CD4-positive, alpha-beta T cell treated with Interleukin-6 for 4 hours (primary cell): ENCODE results near the gene MSTN.
"Not testable (repeated sequence)": the region's sequence is repeated elsewhere in the genome, so short reads cannot be mapped to it uniquely, and the experiment has no call there.

ENCODE experiments used
- DNase-seq: peaks from one replicate; pipeline ENCODE4 v3.0.0-alpha.2; 2020; ENCODE audit warnings: mixed read lengths

MSTN gene

DNA sequence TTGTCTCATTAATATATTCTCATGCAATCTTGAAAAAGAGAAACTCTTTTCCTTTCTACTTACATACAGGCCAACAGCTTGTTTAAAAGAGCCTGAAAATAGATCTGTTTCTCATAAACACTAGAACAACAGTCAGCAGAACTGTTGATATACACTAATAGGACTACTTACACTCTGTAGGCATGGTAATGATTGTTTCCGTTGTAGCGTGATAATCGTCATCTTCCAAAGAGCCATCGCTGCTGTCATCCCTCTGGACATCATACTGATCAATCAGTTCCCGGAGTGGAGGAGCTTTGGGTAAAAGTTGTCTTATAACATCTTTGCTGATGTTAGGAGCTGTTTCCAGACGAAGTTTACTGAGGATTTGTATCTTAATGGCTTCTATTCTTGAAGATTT lies 476 bp downstream of the MSTN start:
- DNase-seq, result no peak

DNA sequence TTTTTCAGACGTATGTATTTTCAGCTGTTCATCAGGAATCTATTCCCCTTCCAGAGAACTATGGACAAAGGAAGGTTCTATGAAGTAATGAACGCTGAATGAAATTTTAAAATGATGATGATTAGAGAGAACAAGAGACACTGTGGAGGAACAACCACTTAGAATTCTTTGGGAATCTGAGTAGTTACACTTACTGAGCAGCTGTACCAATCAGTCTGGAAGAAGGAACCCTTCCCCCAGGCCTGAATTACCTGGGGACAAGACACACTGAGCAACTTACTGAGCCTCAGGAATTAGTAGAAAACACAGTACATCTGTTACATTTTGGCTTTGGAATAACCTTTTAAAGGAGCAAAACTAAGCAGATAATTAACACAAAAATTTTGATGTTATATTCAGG lies 1.9 kb downstream of the MSTN start:
- DNase-seq, result no peak

DNA sequence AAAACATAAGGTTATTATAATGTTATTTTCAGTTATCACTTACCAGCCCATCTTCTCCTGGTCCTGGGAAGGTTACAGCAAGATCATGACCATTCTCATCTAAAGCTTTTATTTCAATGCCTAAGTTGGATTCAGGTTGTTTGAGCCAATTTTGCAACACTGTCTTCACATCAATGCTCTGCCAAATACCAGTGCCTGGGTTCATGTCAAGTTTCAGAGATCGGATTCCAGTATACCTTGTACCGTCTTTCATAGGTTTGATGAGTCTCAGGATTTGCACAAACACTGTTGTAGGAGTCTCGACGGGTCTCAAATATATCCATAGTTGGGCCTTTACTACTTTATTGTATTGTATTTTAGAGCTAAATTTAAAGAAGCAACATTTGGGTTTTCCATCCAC lies 2.5 kb downstream of the MSTN start:
- no peak for DNase-seq

DNA sequence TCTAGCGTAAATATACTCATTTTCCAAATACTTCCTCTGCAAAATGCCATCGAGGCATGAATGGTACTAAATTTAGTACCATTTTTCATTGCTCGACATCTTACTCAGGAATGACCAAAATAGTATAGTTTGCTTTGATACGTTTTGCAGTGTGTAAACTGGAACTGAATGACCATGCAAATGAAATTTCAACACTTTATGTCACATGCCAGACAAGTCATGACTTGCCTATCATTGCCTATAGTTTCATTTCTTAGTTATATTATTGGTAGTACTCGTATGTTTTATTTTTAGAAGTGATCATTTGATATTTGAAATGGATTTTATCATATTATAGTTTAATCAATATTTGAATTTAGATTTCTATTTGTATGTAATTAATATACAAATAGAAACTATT lies 9.1 kb downstream of the MSTN start:
- no peak for DNase-seq

DNA sequence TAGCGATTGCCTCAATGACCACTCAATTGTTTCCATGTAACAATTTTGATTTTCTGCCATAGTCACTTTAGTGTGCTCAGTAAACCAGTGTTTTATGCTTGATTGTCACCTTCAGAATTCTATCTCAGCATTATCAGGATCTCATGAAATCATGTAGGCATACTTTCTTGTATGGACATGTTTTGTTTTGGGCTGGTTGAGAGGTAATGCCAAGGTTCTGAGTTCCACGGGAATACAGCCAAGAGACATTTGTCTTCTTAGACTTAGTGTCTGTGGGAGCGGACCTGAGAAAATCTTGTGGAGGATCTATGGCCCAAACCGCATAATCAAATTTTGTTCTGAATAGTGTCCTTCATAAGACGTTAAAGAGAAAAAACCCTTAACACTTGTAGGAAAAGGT lies 10.2 kb downstream of the MSTN start:
- DNase-seq, result no peak

DNA sequence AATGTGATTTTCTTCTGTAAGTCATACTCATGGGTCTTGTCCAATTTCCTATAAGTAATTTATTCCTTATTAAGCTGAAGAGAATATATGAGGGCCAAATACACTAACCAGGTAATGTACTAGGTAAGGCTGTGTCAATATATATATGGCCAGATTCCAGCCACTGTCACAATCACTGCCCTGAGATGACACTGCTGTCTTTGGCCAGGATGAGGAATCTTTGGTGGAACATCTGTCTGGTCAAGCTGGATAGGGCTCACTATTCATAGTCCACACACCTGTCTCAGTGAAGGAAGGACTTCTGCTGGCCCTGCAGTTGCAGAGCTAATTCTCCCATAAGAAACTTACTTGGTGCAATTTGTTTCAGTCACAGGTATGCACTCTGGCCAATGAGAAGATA lies 11.3 kb downstream of the MSTN start:
- DNase-seq, result no peak

DNA sequence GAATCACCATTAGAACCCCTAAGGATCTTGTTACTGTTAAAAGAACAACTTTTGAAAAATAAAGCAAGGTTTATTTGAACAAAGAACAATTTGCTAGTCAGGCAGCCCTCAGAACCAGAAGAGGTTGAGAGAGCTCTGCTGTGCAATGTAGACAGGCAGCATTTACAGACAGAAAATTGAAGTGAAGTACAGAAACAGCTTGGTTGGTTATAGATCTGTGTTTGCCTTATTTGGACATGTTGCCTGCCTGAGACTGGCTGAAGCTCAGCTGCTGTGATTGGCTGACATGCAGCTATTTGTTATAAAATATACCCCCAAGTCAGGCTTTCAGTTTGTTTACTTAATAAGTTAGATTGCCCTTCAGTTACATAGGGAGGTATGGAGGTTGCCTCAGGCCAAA lies 12.5 kb downstream of the MSTN start:
- DNase-seq, result no peak

DNA sequence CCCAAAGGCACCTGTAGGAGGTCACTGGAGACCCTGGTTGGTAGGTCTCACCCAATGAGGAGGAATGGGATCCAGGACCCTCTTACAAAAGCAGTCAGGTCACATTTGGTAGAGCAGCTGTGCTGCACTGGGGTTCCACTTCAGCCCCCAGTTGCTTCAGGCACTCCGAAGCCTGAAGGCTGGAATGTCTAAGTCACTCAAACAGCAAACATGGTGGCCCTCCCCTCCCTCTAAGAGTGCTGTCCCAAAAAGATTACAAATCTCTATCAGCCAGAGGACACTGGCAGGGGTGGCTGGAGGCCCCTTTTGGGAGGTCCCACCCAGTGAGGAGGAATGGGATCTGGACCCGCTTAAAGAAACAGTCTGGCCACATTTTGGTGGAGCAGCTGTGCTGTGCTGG lies 17.7 kb downstream of the MSTN start:
- no peak for DNase-seq

DNA sequence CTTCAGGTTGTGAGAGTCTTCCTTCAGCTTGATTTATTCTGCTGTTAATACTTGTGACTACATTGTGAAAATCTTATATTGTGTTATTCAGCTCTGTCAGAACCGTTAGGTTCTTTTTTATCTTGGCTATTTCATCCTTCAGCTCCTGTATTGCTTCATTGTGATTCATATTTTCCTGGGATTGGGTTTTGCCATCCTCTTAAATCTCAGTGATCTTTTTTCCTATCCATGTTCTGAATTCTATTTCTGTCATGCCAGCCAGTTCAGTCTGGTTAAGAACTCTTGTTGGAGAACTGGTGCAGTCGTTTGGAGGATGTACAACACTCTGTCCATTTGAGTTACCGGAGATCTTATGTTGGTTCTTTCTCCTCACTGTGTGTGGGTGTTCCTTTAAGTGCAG lies 19.1 kb downstream of the MSTN start:
- no peak for DNase-seq

DNA sequence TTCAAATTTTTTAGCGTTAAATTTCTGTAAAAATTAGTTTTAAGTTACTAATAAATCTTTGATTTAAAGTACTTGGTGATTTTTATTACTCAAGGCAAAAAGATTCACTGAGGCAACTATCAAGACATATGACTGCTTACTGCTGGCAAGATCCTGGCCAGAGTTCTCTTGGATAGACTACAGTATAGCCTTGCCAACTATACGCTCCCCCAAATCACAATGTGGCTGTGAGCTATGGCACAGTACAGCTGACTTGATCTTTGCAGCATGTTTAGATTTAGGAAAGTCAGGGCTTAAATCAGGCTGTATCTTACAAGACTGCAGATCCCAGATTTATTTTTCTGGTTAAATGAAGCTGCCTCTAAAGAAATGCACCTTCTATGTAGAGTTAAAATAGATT lies 26.5 kb downstream of the MSTN start:
- no peak for DNase-seq

DNA sequence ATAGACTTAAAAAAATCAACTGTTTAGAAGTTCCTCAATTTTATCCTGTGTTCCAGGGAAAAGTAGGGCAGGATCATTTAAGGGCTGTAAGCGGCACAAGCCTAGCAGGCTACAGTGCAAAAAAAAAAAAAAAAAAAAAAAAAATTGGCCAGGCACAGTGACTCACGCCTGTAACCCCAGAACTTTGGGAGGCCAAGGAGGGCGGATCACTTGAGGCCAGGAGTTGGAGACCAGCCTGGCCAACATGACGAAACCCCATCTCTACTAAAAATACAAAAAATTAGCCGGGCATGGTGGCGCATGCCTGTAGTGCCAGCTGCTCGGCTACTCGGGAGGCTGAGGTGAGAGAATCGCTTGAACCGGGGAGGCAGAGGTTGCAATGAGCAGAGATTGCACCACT lies 28.1 kb downstream of the MSTN start:
- DNase-seq, result not testable (repeated sequence)

DNA sequence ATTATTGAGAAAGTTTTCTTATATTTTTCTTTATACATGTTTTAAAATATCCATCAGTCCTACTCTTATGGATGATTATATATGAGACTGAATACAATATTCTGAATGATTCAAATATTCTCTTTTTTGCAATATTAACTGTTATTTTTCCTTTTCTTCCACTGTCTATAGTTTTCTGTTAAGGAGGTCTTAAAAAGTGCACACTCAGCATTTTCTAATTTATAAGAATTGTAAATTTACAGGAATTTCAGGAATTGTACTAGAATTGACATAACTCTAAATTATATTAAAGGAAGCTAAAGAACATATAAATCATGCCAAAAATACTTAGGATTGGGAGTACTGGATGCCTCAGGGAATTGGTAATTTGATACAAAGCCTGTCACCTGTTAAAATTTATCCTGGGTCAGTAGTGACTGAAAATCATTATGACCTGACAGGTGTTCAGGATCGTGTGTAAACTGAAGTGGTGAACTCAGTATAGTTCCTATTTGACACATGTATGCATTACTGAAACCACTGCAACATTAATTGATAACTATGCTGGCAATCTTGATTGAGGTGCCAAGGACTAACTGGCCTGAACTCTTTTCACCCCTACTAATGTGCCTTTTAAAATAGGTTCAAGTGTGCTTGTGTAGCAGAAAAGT lies 30.4 kb downstream of the MSTN start:
- no peak for DNase-seq

DNA sequence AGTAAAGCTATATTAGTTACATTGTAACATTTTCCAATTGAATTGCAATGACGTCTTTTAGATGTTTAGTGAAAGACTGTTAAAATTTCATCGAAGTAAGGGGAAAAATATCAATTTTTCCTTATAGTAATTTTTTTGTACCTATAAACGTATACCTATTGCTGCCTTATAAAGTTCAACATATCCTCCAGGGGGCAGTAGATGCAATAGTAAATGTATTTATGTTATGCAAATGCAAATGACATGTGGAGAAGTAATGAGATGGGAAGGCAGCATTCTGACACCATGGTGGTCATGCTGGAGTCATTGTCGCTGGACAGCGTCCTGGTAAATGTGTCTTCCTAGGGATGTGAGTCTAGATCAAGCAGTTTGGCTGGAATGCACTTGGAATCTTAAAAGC lies 38.7 kb downstream of the MSTN start:
- DNase-seq, result no peak

DNA sequence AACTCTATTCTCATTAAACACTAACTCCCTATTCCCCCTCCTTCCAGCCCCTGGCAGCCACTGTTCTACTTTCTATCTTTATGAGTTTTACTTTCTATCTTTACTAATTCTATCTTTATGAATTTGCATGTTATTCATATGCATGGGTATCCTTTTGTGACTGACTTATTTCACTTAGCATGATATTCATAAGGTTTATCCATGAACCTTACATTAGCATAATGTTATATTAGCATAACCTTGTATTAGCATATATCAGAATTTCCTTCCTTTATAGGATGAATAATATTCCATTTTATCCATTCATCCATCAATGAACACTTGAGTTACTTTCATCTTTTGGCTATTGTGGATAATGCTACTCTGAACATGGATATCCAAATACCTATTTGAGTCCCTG lies 41.8 kb downstream of the MSTN start:
- DNase-seq, result no peak

DNA sequence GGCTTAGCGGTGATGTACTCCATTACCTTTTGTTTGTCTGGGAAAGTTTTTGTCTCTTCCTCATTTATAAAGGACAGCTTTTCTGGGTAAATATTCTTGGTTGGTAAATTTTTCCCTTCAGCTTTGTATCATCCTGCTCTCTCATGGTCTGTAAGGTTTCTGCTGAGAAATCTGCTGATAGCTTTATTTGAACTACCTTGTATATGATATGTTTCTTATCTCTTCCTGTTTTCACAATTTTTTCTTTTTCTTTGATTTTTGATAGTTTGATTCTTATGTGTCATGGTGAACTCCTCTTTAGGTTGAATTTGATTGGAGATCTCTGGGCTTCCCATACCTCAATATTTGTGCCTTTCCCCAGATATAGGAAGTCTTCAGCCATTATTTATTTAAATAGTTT lies 44.7 kb downstream of the MSTN start:
- no peak for DNase-seq

DNA sequence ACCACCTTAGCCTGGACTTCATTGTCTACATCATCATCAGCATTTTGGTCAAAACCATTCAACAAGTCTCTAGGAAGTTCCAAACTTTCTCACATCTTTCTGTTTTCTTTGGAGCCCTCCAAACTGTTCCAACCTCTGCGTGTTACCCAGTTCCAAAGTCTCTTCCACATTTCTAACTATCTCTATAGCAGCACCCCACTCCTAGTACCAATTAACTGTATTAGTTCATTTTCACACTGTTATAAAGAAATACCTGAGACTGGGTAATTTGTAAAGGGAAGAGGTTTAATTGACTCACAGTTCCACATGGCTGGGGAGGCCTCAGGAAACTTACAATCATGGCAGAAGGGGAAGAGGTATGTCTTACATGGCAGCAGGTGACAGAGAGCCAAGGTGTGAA lies 46.6 kb downstream of the MSTN start:
- DNase-seq, result not testable (repeated sequence)
